Measurements from ENCODE around the gene CACNA1C. TPM values are rescaled to one million over a fixed set of nuclear protein-coding genes. Genes with fewer than 3 reads are reported as not detected.

CACNA1C gene
- total RNA-seq, 2 experiments from 2014 or later = 0.69 to 1.4 TPM

DNA sequence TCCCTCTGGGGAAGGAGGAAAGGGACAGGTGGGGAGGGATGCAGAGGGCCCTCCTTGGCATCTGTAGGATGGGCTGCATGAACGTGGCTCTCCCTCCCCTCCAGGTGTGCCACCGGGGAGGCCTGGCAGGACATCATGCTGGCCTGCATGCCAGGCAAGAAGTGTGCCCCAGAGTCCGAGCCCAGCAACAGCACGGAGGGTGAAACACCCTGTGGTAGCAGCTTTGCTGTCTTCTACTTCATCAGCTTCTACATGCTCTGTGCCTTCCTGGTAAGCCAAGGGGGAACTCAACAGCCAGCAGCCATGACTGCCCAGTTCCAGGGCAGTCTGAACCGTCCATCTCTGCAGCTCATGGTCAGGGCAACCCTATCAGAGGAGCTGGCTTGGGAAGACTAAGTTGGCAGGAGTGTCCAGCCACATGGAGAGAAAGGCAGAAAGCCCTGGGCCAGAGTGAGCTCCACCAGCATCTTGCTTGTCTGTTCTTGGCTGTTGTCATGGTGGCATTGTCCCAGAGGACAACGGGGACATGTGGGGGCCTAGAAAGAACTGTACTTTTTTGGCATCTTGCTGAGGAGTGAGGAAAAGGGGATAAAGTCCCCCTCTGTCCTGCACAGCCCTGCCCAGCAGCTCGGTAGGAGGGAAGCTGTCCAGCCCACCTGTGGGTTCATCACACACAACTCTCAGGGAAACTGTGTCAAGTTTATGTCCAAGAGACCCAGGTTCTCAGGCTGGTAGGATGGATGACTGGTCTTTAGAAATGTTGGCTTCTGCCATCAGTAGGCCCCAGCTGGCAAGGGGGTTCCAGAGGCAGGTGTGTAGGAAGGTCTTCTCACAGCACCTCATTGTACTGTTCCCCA is 612.2 kb downstream of the CACNA1C start:
- CTCF ChIA-PET (ENCODE audit: unreplicated experiment) = no interaction called here
- TF ChIP-seq, protein P1, sequence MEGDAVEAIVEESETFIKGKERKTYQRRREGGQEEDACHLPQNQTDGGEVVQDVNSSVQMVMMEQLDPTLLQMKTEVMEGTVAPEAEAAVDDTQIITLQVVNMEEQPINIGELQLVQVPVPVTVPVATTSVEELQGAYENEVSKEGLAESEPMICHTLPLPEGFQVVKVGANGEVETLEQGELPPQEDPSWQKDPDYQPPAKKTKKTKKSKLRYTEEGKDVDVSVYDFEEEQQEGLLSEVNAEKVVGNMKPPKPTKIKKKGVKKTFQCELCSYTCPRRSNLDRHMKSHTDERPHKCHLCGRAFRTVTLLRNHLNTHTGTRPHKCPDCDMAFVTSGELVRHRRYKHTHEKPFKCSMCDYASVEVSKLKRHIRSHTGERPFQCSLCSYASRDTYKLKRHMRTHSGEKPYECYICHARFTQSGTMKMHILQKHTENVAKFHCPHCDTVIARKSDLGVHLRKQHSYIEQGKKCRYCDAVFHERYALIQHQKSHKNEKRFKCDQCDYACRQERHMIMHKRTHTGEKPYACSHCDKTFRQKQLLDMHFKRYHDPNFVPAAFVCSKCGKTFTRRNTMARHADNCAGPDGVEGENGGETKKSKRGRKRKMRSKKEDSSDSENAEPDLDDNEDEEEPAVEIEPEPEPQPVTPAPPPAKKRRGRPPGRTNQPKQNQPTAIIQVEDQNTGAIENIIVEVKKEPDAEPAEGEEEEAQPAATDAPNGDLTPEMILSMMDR (conservative IDR thresholded peaks at IDR 0.05; ENCODE audit: low read length) = no peak
- no peak for TF ChIP-seq EZH2phosphoT487 (IDR thresholded peaks at IDR 0.05; ENCODE audit: borderline replicate concordance, low read depth, low read length)
- Histone ChIP-seq H3K79me2 (ENCODE audit: insufficient read depth, low read depth, low read length) (no peaks in the 10 kb centered on the region), H3K9me3 (ENCODE audit: low read length) (no peaks in the 10 kb centered on the region), H3K4me2 (ENCODE audit: low read length) (no peak overlapping the region), H3K4me1 (ENCODE audit: insufficient read depth, low read length, poor library complexity, severe bottlenecking) (peaks cover 5% of the 10 kb centered on the region), H3K4me3 (ENCODE audit: low read depth, low read length, poor library complexity, severe bottlenecking) (no peak overlapping the region), H3K9me2 (ENCODE audit: insufficient read depth, low read length) (no peaks in the 10 kb centered on the region), H3K36me3 (ENCODE audit: insufficient read depth, low read length) (no peaks in the 10 kb centered on the region), H2AFZ (ENCODE audit: low read length) (no peak overlapping the region), H3K27ac (ENCODE audit: low read depth, low read length, poor library complexity, severe bottlenecking) (no peak overlapping the region), H4K20me1 (ENCODE audit: insufficient read depth, low read length) (no peaks in the 10 kb centered on the region)
- POLR2A ChIA-PET = interaction anchor here (0.6 kb wide), 1 partner anchor 14 kb away, joined by 3 read pairs; no protein-coding TSS in a partner anchor
- no peak for DNase-seq (ENCODE audit: low spot score)
- no TSS peak for BruUV-seq (replicated peaks)
- intact Hi-C loops (cut with micrococcal nuclease; ENCODE audit: unreplicated experiment) = no loop called here

DNA sequence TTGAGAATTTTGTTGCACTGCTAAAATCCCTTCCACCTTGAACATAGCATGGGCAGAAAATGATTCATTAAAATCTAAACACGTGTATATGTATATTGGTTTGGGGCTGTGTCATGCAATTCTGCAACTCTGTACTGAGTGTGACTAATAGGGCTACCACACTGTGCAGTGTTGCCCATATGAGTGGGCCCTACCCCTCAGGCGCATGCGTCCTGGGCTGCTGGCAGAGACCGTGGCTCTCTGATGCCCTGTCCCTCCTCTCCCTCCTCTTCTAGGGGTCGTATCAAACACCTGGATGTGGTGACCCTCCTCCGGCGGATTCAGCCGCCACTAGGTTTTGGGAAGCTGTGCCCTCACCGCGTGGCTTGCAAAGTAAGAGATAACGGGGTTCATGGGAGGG is 613.6 kb downstream of the CACNA1C start:
- DNase-seq (ENCODE audit: low spot score) = no peak
- H3K9me3 ChIP-seq (ENCODE audit: low read length) = no peaks in the 10 kb centered on the region
- H3K36me3 ChIP-seq (ENCODE audit: insufficient read depth, low read length) = no peaks in the 10 kb centered on the region
- no peaks in the 10 kb centered on the region for H3K79me2 ChIP-seq (ENCODE audit: insufficient read depth, low read depth, low read length)
- H2AFZ ChIP-seq (ENCODE audit: low read length) = no peak overlapping the region
- no peaks in the 10 kb centered on the region for H3K9me2 ChIP-seq (ENCODE audit: insufficient read depth, low read length)
- no peak overlapping the region for H3K4me3 ChIP-seq (ENCODE audit: low read depth, low read length, poor library complexity, severe bottlenecking)
- H3K4me2 ChIP-seq (ENCODE audit: low read length) = no peak overlapping the region
- intact Hi-C loops (cut with micrococcal nuclease; ENCODE audit: unreplicated experiment) = no loop called here
- BruUV-seq (replicated peaks) = no TSS peak
- H3K4me1 ChIP-seq (ENCODE audit: insufficient read depth, low read length, poor library complexity, severe bottlenecking) = no peaks in the 10 kb centered on the region
- CTCF ChIA-PET (ENCODE audit: unreplicated experiment) = no interaction called here
- no peaks in the 10 kb centered on the region for H4K20me1 ChIP-seq (ENCODE audit: insufficient read depth, low read length)
- POLR2A ChIA-PET = no interaction called here
- TF ChIP-seq EZH2phosphoT487 (IDR thresholded peaks at IDR 0.05; ENCODE audit: borderline replicate concordance, low read depth, low read length) = no peak
- TF ChIP-seq, protein P1 (conservative IDR thresholded peaks at IDR 0.05; ENCODE audit: low read length) = no peak
- H3K27ac ChIP-seq (ENCODE audit: low read depth, low read length, poor library complexity, severe bottlenecking) = no peak overlapping the region

DNA sequence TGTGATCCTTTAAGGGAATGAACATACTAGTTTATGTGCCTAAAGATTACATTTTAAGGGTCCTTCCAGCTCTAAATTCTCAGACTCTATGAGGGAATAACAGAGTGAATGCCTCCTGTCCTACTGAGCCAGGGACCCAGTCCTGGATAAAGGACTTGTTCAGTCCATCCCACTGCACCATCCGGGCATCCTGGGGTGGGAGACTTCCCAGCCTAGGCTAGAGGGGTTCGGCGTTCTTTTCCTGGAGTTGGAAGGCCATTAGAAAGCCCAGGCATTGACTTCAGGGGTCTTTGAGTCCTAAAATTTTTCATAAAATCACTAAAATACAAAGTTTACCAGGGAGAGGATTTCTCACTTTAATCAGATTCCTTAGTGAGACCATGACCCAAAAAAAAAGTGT is 614.1 kb downstream of the CACNA1C start:
- no peak for DNase-seq (ENCODE audit: low spot score)
- TF ChIP-seq, protein P1 (conservative IDR thresholded peaks at IDR 0.05; ENCODE audit: low read length) = no peak
- no peak for TF ChIP-seq EZH2phosphoT487 (IDR thresholded peaks at IDR 0.05; ENCODE audit: borderline replicate concordance, low read depth, low read length)
- Histone ChIP-seq H3K27ac (ENCODE audit: low read depth, low read length, poor library complexity, severe bottlenecking) (no peak overlapping the region), H2AFZ (ENCODE audit: low read length) (no peak overlapping the region), H3K79me2 (ENCODE audit: insufficient read depth, low read depth, low read length) (no peaks in the 10 kb centered on the region), H3K36me3 (ENCODE audit: insufficient read depth, low read length) (no peaks in the 10 kb centered on the region), H3K9me2 (ENCODE audit: insufficient read depth, low read length) (no peaks in the 10 kb centered on the region), H4K20me1 (ENCODE audit: insufficient read depth, low read length) (no peaks in the 10 kb centered on the region), H3K4me1 (ENCODE audit: insufficient read depth, low read length, poor library complexity, severe bottlenecking) (no peaks in the 10 kb centered on the region), H3K4me3 (ENCODE audit: low read depth, low read length, poor library complexity, severe bottlenecking) (no peak overlapping the region), H3K9me3 (ENCODE audit: low read length) (no peaks in the 10 kb centered on the region), H3K4me2 (ENCODE audit: low read length) (no peak overlapping the region)
- BruUV-seq (replicated peaks) = no TSS peak
- ChIA-PET POLR2A (no interaction called here), CTCF (ENCODE audit: unreplicated experiment) (no interaction called here)
- intact Hi-C loops (cut with micrococcal nuclease; ENCODE audit: unreplicated experiment) = no loop called here
